ENCODE data around the gene THSD4.
"Not testable (repeated sequence)": the region's sequence is repeated elsewhere in the genome, so short reads cannot be mapped to it uniquely, and the experiment has no call there.

Gene THSD4

DNA sequence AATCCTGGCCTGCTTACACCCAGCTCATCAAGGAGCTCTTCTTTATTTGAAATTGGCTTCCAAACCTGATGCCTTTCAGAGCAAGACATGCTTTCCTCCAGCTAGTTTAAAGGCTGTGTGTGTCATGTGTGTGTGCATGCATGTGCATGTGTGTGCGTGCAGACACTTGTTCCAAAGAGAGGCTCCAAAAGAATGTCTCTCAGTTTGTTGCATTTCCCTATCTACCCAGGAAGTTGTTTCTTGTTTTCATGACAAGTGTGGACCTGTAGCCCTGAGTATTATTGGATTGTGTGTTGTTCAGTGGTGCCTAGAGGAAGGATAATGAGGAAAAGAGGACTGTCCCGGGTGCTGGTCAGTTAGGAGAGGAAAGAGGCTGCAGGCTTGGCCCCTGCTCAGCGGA, 240.0 kb downstream of the THSD4 start:
- no peaks in the 10 kb centered on the region for H3K9me3 ChIP-seq (ENCODE audit: control insufficient read depth in 5 of 5, low read length in 5 of 5)
- no peak overlapping the region for H3K9ac ChIP-seq (ENCODE audit: low read length in 5 of 5)
- H3K4me3 ChIP-seq (ENCODE audit: low read depth in 1 of 5, low read length in 5 of 5) = no peak overlapping the region
- no peaks in the 10 kb centered on the region for H3K36me3 ChIP-seq (ENCODE audit: control insufficient read depth in 5 of 5, insufficient read depth in 5 of 5, low read length in 5 of 5)
- H3K4me1 ChIP-seq (ENCODE audit: control insufficient read depth in 5 of 5, insufficient read depth in 5 of 5, low read length in 5 of 5) = peaks cover 0 to 13% (median 5%) of the 10 kb centered on the region in 5 donors
- peaks cover 0 to 4% (median 0%) of the 10 kb centered on the region in 5 donors for H3K27me3 ChIP-seq (ENCODE audit: control insufficient read depth in 5 of 5, insufficient read depth in 4 of 5, low read length in 5 of 5)
- H3K27ac ChIP-seq (ENCODE audit: low read depth, low read length) = no peak overlapping the region

DNA sequence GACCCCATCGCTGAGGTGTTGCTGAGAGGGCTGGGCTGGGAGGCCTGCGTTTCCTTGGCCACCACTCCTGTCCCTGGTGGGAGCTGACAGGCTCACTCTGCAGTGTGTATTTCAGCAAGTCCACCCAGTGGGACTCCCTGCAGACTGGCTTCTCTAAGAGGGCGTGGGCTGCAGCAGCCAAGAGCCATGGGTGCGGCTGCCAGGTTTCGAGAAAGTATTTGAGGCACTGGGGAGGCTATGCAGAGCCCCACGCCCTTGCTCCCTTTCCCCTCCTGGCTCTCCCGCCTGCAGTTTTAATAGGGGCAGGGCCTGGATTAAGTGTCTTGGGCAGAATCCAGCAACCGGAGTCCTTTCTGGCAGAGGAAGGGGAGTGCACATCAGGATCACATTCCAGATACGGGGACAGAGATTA, 242.1 kb downstream of the THSD4 start:
- Histone ChIP-seq H3K4me3 (ENCODE audit: low read depth in 1 of 5, low read length in 5 of 5) (no peak overlapping the region), H3K9ac (ENCODE audit: low read length in 5 of 5) (no peak overlapping the region)

DNA sequence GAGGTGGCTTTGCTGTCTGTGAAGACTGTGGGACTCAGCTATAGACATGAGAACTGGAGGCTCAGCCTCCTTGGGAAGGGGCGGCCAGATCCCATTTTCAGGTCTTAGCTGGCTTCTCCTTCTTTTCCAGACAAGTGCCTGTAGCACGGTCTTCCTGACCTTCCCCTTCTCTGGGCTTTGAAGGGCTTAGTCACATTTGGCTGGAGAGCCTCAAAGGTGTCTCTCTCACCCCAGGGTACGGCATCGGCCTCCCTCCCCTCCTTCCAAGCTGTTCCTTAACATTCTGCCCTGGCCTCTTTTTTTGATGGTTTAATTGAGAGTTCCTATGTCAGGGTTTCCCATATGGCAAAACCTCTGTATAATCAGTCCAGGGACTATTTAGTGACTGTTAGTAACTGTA, 242.7 kb downstream of the THSD4 start:
- Histone ChIP-seq H3K27ac (ENCODE audit: low read depth, low read length) (no peak overlapping the region), H3K4me3 (ENCODE audit: low read depth in 1 of 5, low read length in 5 of 5) (no peak overlapping the region), H3K9ac (ENCODE audit: low read length in 5 of 5) (no peak overlapping the region), H3K9me3 (ENCODE audit: control insufficient read depth in 5 of 5, low read length in 5 of 5) (no peaks in the 10 kb centered on the region), H3K4me1 (ENCODE audit: control insufficient read depth in 5 of 5, insufficient read depth in 5 of 5, low read length in 5 of 5) (peaks cover 0 to 10% (median 5%) of the 10 kb centered on the region in 5 donors), H3K27me3 (ENCODE audit: control insufficient read depth in 5 of 5, insufficient read depth in 4 of 5, low read length in 5 of 5) (peaks cover 0 to 4% (median 0%) of the 10 kb centered on the region in 5 donors), H3K36me3 (ENCODE audit: control insufficient read depth in 5 of 5, insufficient read depth in 5 of 5, low read length in 5 of 5) (no peaks in the 10 kb centered on the region)

More for the DNA sequence above, 242.1 kb downstream of the THSD4 start:
- Histone ChIP-seq H3K36me3 (ENCODE audit: control insufficient read depth in 5 of 5, insufficient read depth in 5 of 5, low read length in 5 of 5) (no peaks in the 10 kb centered on the region), H3K27me3 (ENCODE audit: control insufficient read depth in 5 of 5, insufficient read depth in 4 of 5, low read length in 5 of 5) (peaks cover 0 to 4% (median 0%) of the 10 kb centered on the region in 5 donors), H3K4me1 (ENCODE audit: control insufficient read depth in 5 of 5, insufficient read depth in 5 of 5, low read length in 5 of 5) (peaks cover 0 to 10% (median 5%) of the 10 kb centered on the region in 5 donors), H3K27ac (ENCODE audit: low read depth, low read length) (no peak overlapping the region), H3K9me3 (ENCODE audit: control insufficient read depth in 5 of 5, low read length in 5 of 5) (no peaks in the 10 kb centered on the region)

DNA sequence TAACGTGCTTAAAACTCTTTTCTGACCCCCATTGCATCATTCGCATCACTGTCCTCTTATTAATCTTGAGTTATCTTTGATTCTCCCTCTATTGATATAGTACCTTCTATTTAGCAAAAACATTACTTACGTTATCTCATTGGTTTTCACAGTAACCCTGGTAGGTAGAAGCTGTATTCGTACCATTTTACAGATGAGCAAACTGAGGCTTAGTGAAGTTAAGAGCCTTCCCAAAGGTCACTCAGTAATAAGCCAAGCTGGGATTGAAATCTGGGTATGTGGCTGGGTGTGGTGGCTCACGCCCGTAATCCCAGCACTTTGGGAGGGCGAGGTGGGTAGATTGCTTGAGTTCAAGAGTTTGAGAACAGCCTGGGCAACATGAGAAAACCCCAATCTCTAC, 244.0 kb downstream of the THSD4 start:
- Histone ChIP-seq H3K27me3 (ENCODE audit: control insufficient read depth in 5 of 5, insufficient read depth in 4 of 5, low read length in 5 of 5) (peaks cover 0 to 4% (median 0%) of the 10 kb centered on the region in 5 donors), H3K4me1 (ENCODE audit: control insufficient read depth in 5 of 5, insufficient read depth in 5 of 5, low read length in 5 of 5) (peaks cover 0 to 10% (median 5%) of the 10 kb centered on the region in 5 donors), H3K27ac (ENCODE audit: low read depth, low read length) (no peak overlapping the region), H3K9me3 (ENCODE audit: control insufficient read depth in 5 of 5, low read length in 5 of 5) (no peaks in the 10 kb centered on the region), H3K4me3 (ENCODE audit: low read depth in 1 of 5, low read length in 5 of 5) (no peak overlapping the region), H3K9ac (ENCODE audit: low read length in 5 of 5) (no peak overlapping the region), H3K36me3 (ENCODE audit: control insufficient read depth in 5 of 5, insufficient read depth in 5 of 5, low read length in 5 of 5) (no peaks in the 10 kb centered on the region)

DNA sequence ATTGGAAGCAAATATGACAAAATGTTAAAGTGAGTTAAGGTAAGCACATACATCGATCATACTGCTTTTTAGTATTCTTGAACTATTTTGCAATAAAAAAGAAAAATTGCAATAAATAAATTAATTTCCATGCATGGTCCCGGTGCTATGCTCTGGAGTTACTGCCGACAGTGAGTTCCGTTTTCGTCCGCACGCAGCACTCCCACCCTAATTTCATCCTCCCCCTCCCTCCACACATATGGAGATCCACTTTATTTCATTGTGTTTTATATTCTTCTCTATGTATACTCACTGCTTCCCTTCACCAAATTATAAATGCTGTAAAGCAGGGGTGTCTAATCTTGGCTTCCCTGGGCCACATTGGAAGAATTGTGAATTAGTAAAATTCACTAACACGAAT, 247.3 kb downstream of the THSD4 start:
- Histone ChIP-seq H3K4me3 (ENCODE audit: low read depth in 1 of 5, low read length in 5 of 5) (no peak overlapping the region), H3K9ac (ENCODE audit: low read length in 5 of 5) (no peak overlapping the region), H3K9me3 (ENCODE audit: control insufficient read depth in 5 of 5, low read length in 5 of 5) (no peaks in the 10 kb centered on the region), H3K27ac (ENCODE audit: low read depth, low read length) (no peak overlapping the region), H3K27me3 (ENCODE audit: control insufficient read depth in 5 of 5, insufficient read depth in 4 of 5, low read length in 5 of 5) (no peaks in the 10 kb centered on the region), H3K4me1 (ENCODE audit: control insufficient read depth in 5 of 5, insufficient read depth in 5 of 5, low read length in 5 of 5) (peaks cover 0 to 3% (median under 1%) of the 10 kb centered on the region in 5 donors), H3K36me3 (ENCODE audit: control insufficient read depth in 5 of 5, insufficient read depth in 5 of 5, low read length in 5 of 5) (no peaks in the 10 kb centered on the region)

DNA sequence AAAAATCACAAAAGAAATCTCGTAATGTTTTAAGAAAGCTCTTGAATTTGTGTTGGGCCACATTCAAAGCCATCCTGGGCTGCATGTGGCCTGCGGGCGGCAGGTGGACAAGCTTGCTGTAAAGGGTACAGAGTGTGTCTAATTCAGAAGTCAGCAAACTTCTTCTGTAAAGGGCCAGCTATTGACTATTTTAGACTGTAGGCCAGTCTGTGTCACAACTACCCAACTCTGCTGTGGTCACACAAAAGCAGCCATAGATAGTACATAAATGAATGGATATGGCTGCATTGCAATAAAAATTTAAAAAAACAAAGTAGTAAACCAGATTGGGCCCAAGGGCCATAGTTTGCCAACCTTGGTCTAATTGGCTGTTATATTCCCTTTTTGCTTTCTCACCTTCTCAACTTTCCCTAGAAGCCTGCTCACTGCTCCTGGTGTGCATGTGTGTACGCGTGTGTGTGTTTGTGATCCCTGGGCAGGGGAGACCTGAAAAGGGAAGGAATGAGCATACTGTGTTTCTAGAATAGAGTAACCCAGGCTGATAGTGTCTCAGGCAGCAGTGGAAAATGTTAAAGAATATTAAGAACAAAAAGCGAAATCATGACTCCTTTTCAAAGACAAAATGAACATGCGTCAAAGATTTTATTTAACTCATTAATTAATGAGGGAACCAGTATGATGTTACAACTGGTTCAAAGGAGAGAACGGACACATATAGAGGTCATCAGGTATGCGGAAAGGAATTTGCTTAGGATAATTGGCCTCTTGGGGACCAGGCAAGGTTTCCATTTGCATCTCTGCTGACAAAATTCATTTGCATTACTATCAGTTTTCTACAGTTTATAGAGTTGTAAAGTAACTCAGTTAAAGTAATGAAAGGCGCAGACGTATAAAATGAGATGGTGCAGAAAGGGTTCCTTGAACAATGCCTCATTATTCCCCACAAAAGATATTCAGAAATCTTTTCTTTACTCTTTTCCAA, 248.0 kb downstream of the THSD4 start:
- Histone ChIP-seq H3K9ac (ENCODE audit: low read length in 5 of 5) (no peak overlapping the region), H3K9me3 (ENCODE audit: control insufficient read depth in 5 of 5, low read length in 5 of 5) (no peaks in the 10 kb centered on the region), H3K4me3 (ENCODE audit: low read depth in 1 of 5, low read length in 5 of 5) (no peak overlapping the region), H3K27ac (ENCODE audit: low read depth, low read length) (no peak overlapping the region), H3K36me3 (ENCODE audit: control insufficient read depth in 5 of 5, insufficient read depth in 5 of 5, low read length in 5 of 5) (no peaks in the 10 kb centered on the region), H3K4me1 (ENCODE audit: control insufficient read depth in 5 of 5, insufficient read depth in 5 of 5, low read length in 5 of 5) (peaks cover 0 to 3% (median 0%) of the 10 kb centered on the region in 5 donors), H3K27me3 (ENCODE audit: control insufficient read depth in 5 of 5, insufficient read depth in 4 of 5, low read length in 5 of 5) (no peaks in the 10 kb centered on the region)

DNA sequence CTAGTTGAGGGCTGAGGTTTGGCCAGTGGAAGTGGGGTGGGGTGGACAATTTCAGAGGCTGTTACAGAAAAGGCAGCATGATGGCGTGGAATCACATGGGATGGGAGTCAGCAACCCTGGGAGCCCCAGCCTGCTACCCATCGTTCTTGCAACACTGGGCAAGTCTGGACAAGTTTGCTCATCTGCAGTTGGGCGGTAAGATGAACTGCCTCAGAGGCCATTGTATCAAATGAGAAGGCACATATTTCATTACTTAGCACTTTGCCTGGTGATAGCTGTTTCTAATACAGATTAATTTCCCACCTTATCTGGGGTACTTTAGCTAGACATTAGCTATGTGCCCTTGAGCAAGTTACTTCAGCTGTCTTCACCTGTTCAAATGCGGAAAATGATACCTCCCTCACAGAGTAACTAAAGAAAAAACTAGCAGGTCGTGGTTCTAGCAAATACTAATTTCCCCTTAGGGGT, 248.9 kb downstream of the THSD4 start:
- H3K9ac ChIP-seq (ENCODE audit: low read length in 5 of 5) = no peak overlapping the region
- H3K27ac ChIP-seq (ENCODE audit: low read depth, low read length) = no peak overlapping the region
- no peaks in the 10 kb centered on the region for H3K27me3 ChIP-seq (ENCODE audit: control insufficient read depth in 5 of 5, insufficient read depth in 4 of 5, low read length in 5 of 5)
- H3K36me3 ChIP-seq (ENCODE audit: control insufficient read depth in 5 of 5, insufficient read depth in 5 of 5, low read length in 5 of 5) = no peaks in the 10 kb centered on the region
- peaks cover 0 to 3% (median 0%) of the 10 kb centered on the region in 5 donors for H3K4me1 ChIP-seq (ENCODE audit: control insufficient read depth in 5 of 5, insufficient read depth in 5 of 5, low read length in 5 of 5)
- no peak overlapping the region for H3K4me3 ChIP-seq (ENCODE audit: low read depth in 1 of 5, low read length in 5 of 5)
- no peaks in the 10 kb centered on the region for H3K9me3 ChIP-seq (ENCODE audit: control insufficient read depth in 5 of 5, low read length in 5 of 5)

DNA sequence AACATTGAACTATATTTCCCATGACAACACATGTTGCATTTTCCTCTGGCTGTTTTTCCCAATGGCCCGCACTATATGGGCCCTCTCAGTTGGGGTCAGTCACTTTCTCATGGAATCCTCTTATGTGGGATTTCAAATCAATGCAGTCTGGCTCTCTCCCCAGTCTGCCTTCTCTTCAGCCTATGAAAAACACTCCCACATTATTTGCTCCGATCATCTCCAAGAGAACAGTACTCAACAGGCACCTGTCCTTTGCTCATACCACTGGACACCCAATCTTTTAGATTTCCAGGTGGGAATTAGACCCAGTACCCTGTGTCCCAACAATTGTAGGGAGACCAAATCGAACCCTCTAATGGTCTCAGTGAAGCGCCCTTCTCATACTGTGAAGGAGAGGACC, 251.3 kb downstream of the THSD4 start:
- Histone ChIP-seq H3K4me3 (ENCODE audit: low read depth in 1 of 5, low read length in 5 of 5) (no peak overlapping the region), H3K27ac (ENCODE audit: low read depth, low read length) (no peak overlapping the region), H3K27me3 (ENCODE audit: control insufficient read depth in 5 of 5, insufficient read depth in 4 of 5, low read length in 5 of 5) (no peaks in the 10 kb centered on the region), H3K36me3 (ENCODE audit: control insufficient read depth in 5 of 5, insufficient read depth in 5 of 5, low read length in 5 of 5) (no peaks in the 10 kb centered on the region), H3K9ac (ENCODE audit: low read length in 5 of 5) (no peak overlapping the region), H3K4me1 (ENCODE audit: control insufficient read depth in 5 of 5, insufficient read depth in 5 of 5, low read length in 5 of 5) (peaks cover 0 to 3% (median 0%) of the 10 kb centered on the region in 5 donors), H3K9me3 (ENCODE audit: control insufficient read depth in 5 of 5, low read length in 5 of 5) (no peaks in the 10 kb centered on the region)

DNA sequence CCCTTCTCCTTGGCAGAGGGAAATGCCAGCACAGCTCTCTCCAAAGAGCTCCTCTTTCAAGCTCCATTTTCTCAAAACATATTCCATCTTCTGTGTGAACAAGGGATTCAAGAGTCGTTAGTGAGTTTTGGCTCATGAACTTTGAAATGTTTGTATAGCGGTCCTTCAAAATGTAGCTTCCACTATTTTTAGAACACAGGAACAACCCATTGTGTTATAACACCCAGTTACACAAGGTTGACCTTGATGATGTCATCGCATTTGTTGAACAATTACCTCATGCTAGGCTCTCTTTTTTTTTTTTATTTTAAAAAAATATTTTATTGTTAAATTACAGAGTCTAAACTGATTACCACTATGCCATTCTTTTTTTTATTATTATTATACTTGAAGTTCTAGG, 251.7 kb downstream of the THSD4 start:
- Histone ChIP-seq H3K4me3 (ENCODE audit: low read depth in 1 of 5, low read length in 5 of 5) (no peak overlapping the region), H3K27ac (ENCODE audit: low read depth, low read length) (no peak overlapping the region), H3K4me1 (ENCODE audit: control insufficient read depth in 5 of 5, insufficient read depth in 5 of 5, low read length in 5 of 5) (peaks cover 0 to 3% (median 0%) of the 10 kb centered on the region in 5 donors)

DNA sequence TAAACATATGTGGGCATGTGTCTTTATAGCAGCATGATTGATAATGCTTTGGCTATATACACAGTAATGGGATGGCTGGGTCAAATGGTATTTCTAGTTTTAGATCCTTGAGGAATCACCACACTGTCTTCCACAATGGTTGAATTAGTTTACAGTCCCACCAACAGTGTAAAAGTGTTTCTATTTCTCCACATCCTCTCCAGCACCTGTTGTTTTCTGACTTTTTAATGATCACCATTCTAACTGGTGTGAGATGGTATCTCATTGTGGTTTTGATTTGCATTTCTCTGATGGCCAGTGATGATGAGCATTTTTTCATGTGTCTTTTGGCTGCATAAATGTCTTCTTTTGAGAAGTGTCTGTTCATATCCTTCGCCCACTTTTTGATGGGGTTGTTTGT, 252.5 kb downstream of the THSD4 start:
- not testable (repeated sequence) for H3K36me3 ChIP-seq (ENCODE audit: control insufficient read depth in 5 of 5, insufficient read depth in 5 of 5, low read length in 5 of 5); H3K27ac ChIP-seq (ENCODE audit: low read depth, low read length); H3K4me1 ChIP-seq (ENCODE audit: control insufficient read depth in 5 of 5, insufficient read depth in 5 of 5, low read length in 5 of 5); H3K9me3 ChIP-seq (ENCODE audit: control insufficient read depth in 5 of 5, low read length in 5 of 5); H3K9ac ChIP-seq (ENCODE audit: low read length in 5 of 5); H3K27me3 ChIP-seq (ENCODE audit: control insufficient read depth in 5 of 5, insufficient read depth in 4 of 5, low read length in 5 of 5); H3K4me3 ChIP-seq (ENCODE audit: low read depth in 1 of 5, low read length in 5 of 5)

More for the DNA sequence above, 251.7 kb downstream of the THSD4 start:
- H3K9me3 ChIP-seq (ENCODE audit: control insufficient read depth in 5 of 5, low read length in 5 of 5) = no peaks in the 10 kb centered on the region
- H3K27me3 ChIP-seq (ENCODE audit: control insufficient read depth in 5 of 5, insufficient read depth in 4 of 5, low read length in 5 of 5) = no peaks in the 10 kb centered on the region
- H3K9ac ChIP-seq (ENCODE audit: low read length in 5 of 5) = no peak overlapping the region
- H3K36me3 ChIP-seq (ENCODE audit: control insufficient read depth in 5 of 5, insufficient read depth in 5 of 5, low read length in 5 of 5) = no peaks in the 10 kb centered on the region
